Endothelial cell of umbilical vein (primary cell): ENCODE measurements around the gene ACSL4. TPM values are rescaled to one million over a fixed set of nuclear protein-coding genes. Genes with fewer than 3 reads are reported as not detected.
A peak's percentile ranks its signal among the peaks of the same experiment; 100 is the strongest.

ENCODE experiments used
- BruUV-seq: library from RNA; stranded (reverse); fragments of 400-500 nt; replicated peaks from 2 replicates; lab custom pipeline; 2021; lab: Mats Ljungman, UMichigan
- CTCF ChIA-PET: fragments of 300-600, 350-600 bp; sonication (Branson Sonifier 250); formaldehyde crosslinking; loops from one replicate; lab custom pipeline; 2021; ENCODE audit warnings: antibody characterized with exemption, inconsistent platforms; lab: Charles Lee
- POLR2A ChIA-PET: fragments of 300-600, 350-600 bp; sonication (Branson Sonifier 250); formaldehyde crosslinking; loops from one replicate; lab custom pipeline; 2021; ENCODE audit warnings: antibody characterized with exemption, inconsistent platforms; lab: Charles Lee
- DNase-seq: peaks from one replicate; pipeline ENCODE4 v3.0.0-alpha.2; 2011; ENCODE audit warnings: low read depth, low spot score
- FAIRE-seq: peaks from 2 replicates; lab custom pipeline; 2011; peaks lifted over from hg19 to GRCh38; lab: Jason Lieb, UNC
- H2AFZ ChIP-seq: 2 replicates; pipeline ENCODE4 v1.6.0; 2012; ENCODE audit warnings: low read depth, low read length, control low read depth, inconsistent platforms
- H3K27ac ChIP-seq: 2 replicates; pipeline ENCODE4 v1.5.1; 2011; ENCODE audit warnings: low read depth, mild to moderate bottlenecking, control low read depth, low read length, moderate library complexity; ENCODE audit not compliant: insufficient read depth
- H3K27me3 ChIP-seq, 2 experiments: 2 replicates each; pipeline versions ENCODE4 v1.6.0 to v1.6.1; 2011; ENCODE audit warnings: low read length in 2 of 2, mixed read lengths in 1 of 2; ENCODE audit not compliant: control insufficient read depth in 2 of 2, insufficient read depth in 2 of 2
- H3K36me3 ChIP-seq, 2 experiments: 2 replicates in 1 of 2; 3 replicates in 1 of 2; pipeline ENCODE4 v1.5.1; 2011; ENCODE audit warnings: low read length in 2 of 2, mild to moderate bottlenecking in 1 of 2, moderate library complexity in 1 of 2; ENCODE audit not compliant: control insufficient read depth in 2 of 2, insufficient read depth in 2 of 2; ENCODE audit errors: extremely low read depth in 1 of 2
- H3K4me1 ChIP-seq: 3 replicates; pipeline ENCODE4 v1.5.1; 2011; ENCODE audit warnings: mild to moderate bottlenecking, low read length; ENCODE audit not compliant: control insufficient read depth, insufficient read depth; ENCODE audit errors: extremely low read depth
- H3K4me2 ChIP-seq: 2 replicates; pipeline ENCODE4 v1.6.1; 2011; ENCODE audit warnings: low read length, control low read depth, mixed read lengths; ENCODE audit not compliant: insufficient read depth
- H3K4me3 ChIP-seq, 3 experiments: fragments of 200-600 bp in 1 of 3; sonication (generic), shearing (Covaris generic) in 1 of 3; replicated peaks in 1 of 3; 2 replicates each; pipeline ENCODE4 v1.5.1; 2011 to 2016; ENCODE audit warnings: control low read depth in 3 of 3, low read length in 3 of 3, mild to moderate bottlenecking in 2 of 3, inconsistent platforms in 1 of 3, low read depth in 1 of 3, moderate library complexity in 1 of 3; ENCODE audit not compliant: insufficient read depth in 1 of 3
- H3K79me2 ChIP-seq: 2 replicates; pipeline ENCODE4 v1.6.0; 2012; ENCODE audit warnings: low read length, inconsistent platforms; ENCODE audit not compliant: control insufficient read depth, insufficient read depth
- H3K9ac ChIP-seq: replicated peaks from 2 replicates; pipeline ENCODE3; 2011; ENCODE audit warnings: low read length, control low read depth; ENCODE audit not compliant: insufficient read depth; ENCODE audit errors: extremely low read depth
- H3K9me1 ChIP-seq: replicated peaks from 3 replicates; pipeline ENCODE4 v1.6.0; 2011; ENCODE audit warnings: mild to moderate bottlenecking, low read length; ENCODE audit not compliant: control insufficient read depth, insufficient read depth; ENCODE audit errors: extremely low read depth
- H3K9me3 ChIP-seq: replicated peaks from 2 replicates; pipeline ENCODE4 v1.5.1; 2012; ENCODE audit warnings: low read length, inconsistent platforms; ENCODE audit not compliant: control insufficient read depth, insufficient read depth
- H4K20me1 ChIP-seq: replicated peaks from 2 replicates; pipeline ENCODE3; 2011; ENCODE audit warnings: mild to moderate bottlenecking, low read length; ENCODE audit not compliant: control insufficient read depth, insufficient read depth; ENCODE audit errors: extremely low read depth
- CTCF ChIP-seq, 2 donors: IDR thresholded peaks; 1 replicate in 1 of 2; 2 replicates in 1 of 2; pipeline ENCODE4 v1.5.1; 2011; ENCODE audit warnings: low read length in 2 of 2, mild to moderate bottlenecking in 2 of 2, moderate library complexity in 2 of 2, control low read depth in 1 of 2, inconsistent platforms in 1 of 2, low read depth in 1 of 2; ENCODE audit not compliant: insufficient read depth in 1 of 2; ENCODE audit errors: extremely low read depth in 1 of 2
- EZH2 ChIP-seq: IDR thresholded peaks from 2 replicates; pipeline ENCODE4 v1.6.1; 2012; ENCODE audit warnings: borderline replicate concordance, low read depth, mild to moderate bottlenecking, moderate library complexity, low read length, inconsistent platforms; ENCODE audit not compliant: severe bottlenecking
- FOS ChIP-seq: IDR thresholded peaks from 2 replicates; pipeline ENCODE4 v1.6.1; 2011; ENCODE audit warnings: mild to moderate bottlenecking, low read length, moderate library complexity, borderline replicate concordance; ENCODE audit not compliant: insufficient read depth
- GATA2 ChIP-seq: IDR thresholded peaks from 2 replicates; pipeline ENCODE4 v1.7.0; 2011; ENCODE audit warnings: low read depth, mild to moderate bottlenecking, moderate library complexity, mixed read lengths, low read length; ENCODE audit not compliant: insufficient read length, insufficient read depth
- JUN ChIP-seq: IDR thresholded peaks from 2 replicates; pipeline ENCODE4 v1.6.1; 2011; ENCODE audit warnings: borderline replicate concordance, low read depth; ENCODE audit not compliant: insufficient read length, insufficient read depth
- MAX ChIP-seq: IDR thresholded peaks from 2 replicates; pipeline ENCODE4 v1.6.1; 2011; ENCODE audit not compliant: insufficient read depth, insufficient read length
- MYC ChIP-seq: IDR thresholded peaks from one replicate; pipeline ENCODE4 v1.6.1; 2011; ENCODE audit warnings: mild to moderate bottlenecking, low read depth, low read length
- POLR2A ChIP-seq: IDR thresholded peaks from 2 replicates; pipeline ENCODE4 v1.6.1; 2012; ENCODE audit warnings: low read depth, mild to moderate bottlenecking, control low read depth, low read length
- POLR2AphosphoS5 ChIP-seq: IDR thresholded peaks from 2 replicates; pipeline ENCODE4 v1.6.1; 2012; ENCODE audit warnings: low read depth, mild to moderate bottlenecking, control low read depth, low read length, moderate library complexity; ENCODE audit not compliant: insufficient read depth
- dilution Hi-C: fragments of 300-500 bp; cut with MboI; formaldehyde crosslinking; loops from one replicate; pipeline ENCODE4 v1.15.0; 2019; ENCODE audit warnings: low sequenced_read_pairs; ENCODE audit not compliant: extremely low pct_ligation_motif_present
- intact Hi-C: fragments of 100-400 bp; cut with micrococcal nuclease; formaldehyde crosslinking; loops from one replicate; pipeline ENCODE4 v1.10.0; 2022
- polyA plus RNA-seq, 4 experiments: library from polyadenylated mRNA; depleted of rRNA in 3 of 4; stranded (reverse) in 3 of 4; unstranded in 1 of 4; fragments of >200 nt; gene quantifications; 2 replicates each; pipeline versions ENCODE4 v1.2.1 to v1.2.3, GENCODE V29; 2011 to 2012; ENCODE audit warnings: missing spikeins in 1 of 4
- total RNA-seq: library from RNA; stranded (reverse); gene quantifications from 2 replicates; pipeline ENCODE4 v1.2.3, GENCODE V29; 2021

ACSL4 gene
- total and polyA plus RNA-seq, 2 donors (not counting 3 experiments of a cell fraction or from before 2014, with no cell fraction given), result 20.7 to 85.5 TPM

DNA sequence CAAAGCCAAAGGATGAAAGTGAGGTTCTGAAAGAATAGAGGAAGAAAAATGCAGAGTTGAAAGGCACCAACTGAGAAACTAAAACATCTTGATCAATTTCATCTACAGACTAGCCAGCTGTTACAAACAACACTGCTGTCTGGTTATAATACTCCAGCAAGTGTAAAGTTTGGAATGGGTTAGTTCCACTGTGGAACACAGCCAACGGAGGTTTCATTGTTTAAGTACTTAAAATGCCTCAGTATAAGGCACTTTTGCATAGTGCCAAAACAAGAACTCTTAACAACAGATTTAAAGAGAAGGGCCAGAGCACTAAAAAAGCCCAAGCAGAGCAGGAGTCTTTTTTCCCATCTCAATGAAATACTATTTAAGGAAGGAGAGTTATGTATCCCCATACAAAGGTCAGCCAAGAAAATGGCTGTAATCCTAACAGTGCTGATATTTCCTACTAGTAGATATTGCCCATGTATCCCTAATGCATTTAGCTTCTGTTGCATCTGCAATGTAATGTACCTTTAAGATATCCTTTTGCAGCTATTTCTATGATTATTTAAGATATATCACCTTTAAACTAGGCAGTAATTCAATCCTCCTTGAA is 16.5 kb downstream of the ACSL4 start:
- Histone ChIP-seq H4K20me1 (no peaks in the 10 kb centered on the region), H3K4me3 (no peak overlapping the region), H3K4me1 (peaks cover 23% of the 10 kb centered on the region), H3K27ac (no peak overlapping the region), H2AFZ (no peak overlapping the region), H3K27me3 (no peaks in the 10 kb centered on the region), H3K36me3 (no peaks in the 10 kb centered on the region), H3K9me1 (no peaks in the 10 kb centered on the region), H3K9ac (no peak overlapping the region), H3K9me3 (no peaks in the 10 kb centered on the region), H3K79me2 (peaks cover 82% of the 10 kb centered on the region), H3K4me2 (no peak overlapping the region)
- dilution Hi-C loops (no loop called here), intact Hi-C loops (no loop called here)
- no peak for FAIRE-seq
- POLR2A ChIA-PET, result no interaction called here
- BruUV-seq, result no TSS peak
- peak; percentile 33 for DNase-seq
- CTCF ChIA-PET, result interaction anchor here (9.7 kb wide), 1 partner anchor 140 kb away, joined by 241 read pairs; no protein-coding TSS in a partner anchor
- TF ChIP-seq FOS, result no peak
- no peak for TF ChIP-seq CTCF (IDR thresholded peaks at IDR 0.05; ENCODE audit: extremely low read depth in 1 of 2, insufficient read depth in 1 of 2, low read depth in 1 of 2, low read length in 2 of 2)
- TF ChIP-seq MYC, result no peak
- TF ChIP-seq JUN, result no peak
- TF ChIP-seq MAX, result no peak
- no peak for TF ChIP-seq POLR2AphosphoS5
- TF ChIP-seq GATA2, result no peak
- no peak for TF ChIP-seq POLR2A
- no peak for TF ChIP-seq EZH2
